ENCODE measurements around the gene GPATCH4. TPM values are rescaled to one million over a fixed set of nuclear protein-coding genes. Genes with fewer than 3 reads are reported as not detected.

The GPATCH4 gene
- total RNA-seq, 1 donor, result 24.2 TPM

DNA sequence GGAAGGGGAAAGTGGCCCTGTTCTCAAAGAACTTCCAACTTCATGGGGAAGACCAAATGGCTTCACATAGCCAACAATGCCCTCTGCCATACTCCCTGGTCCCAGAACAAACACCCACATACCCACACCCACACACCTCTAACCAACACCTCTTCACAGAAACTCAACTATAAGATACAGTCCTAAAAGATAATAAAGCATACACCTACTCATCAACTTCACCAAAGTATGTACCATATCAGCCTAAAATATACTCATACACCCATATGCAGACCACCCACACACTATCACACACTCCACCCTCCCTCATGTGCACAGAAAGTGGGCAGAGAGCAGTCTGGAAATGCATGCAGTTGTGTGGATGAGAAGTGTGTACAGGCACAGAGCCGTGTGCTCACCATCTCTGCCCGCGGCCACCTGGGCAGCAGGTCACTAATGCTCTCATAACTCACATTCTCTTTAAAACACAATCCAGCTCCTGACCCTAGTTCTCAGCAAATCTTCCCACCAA is 56.6 kb downstream of the GPATCH4 start:
- no peak for TF ChIP-seq CTCF (IDR thresholded peaks at IDR 0.05; ENCODE audit: insufficient read depth, low read depth, low read length)
- DNase-seq (ENCODE audit: low read depth), result no peak
- H3K4me3 ChIP-seq (ENCODE audit: low read depth, low read length), result no peak overlapping the region

Other genes with a start within 250 kb of the GPATCH4 start
- gene RHBG, start 232.3 kb downstream of the GPATCH4 start, total RNA-seq, result not detected in 2 replicates
- gene MEF2D, start 100.7 kb downstream of the GPATCH4 start, total RNA-seq, result 10.0 and 10.8 TPM in 2 replicates
- 20.9 and 24.2 TPM in 2 replicates for gene IQGAP3, start 28.9 kb downstream of the GPATCH4 start, total RNA-seq
- gene TTC24, start 21.8 kb downstream of the GPATCH4 start, total RNA-seq, result not detected in 2 replicates
- gene NAXE, start 9.7 kb downstream of the GPATCH4 start, total RNA-seq, result 67.8 and 74.4 TPM in 2 replicates
- gene HAPLN2, start 17.9 kb upstream of the GPATCH4 start, total RNA-seq, result not detected in 2 replicates
- gene BCAN, start 40.6 kb upstream of the GPATCH4 start, total RNA-seq, result not detected in 2 replicates
- 66.4 and 66.9 TPM in 2 replicates for gene NES, start 75.9 kb upstream of the GPATCH4 start, total RNA-seq
- 39.0 and 80.7 TPM in 2 replicates for gene CRABP2, start 104.1 kb upstream of the GPATCH4 start, total RNA-seq
- 9.0 and 12.5 TPM in 2 replicates for gene METTL25B, start 127.0 kb upstream of the GPATCH4 start, total RNA-seq
- gene ISG20L2, start 127.3 kb upstream of the GPATCH4 start, total RNA-seq, result 17.4 and 22.9 TPM in 2 replicates
- gene MRPL24, start 139.6 kb upstream of the GPATCH4 start, total RNA-seq, result 21.6 and 26.1 TPM in 2 replicates
- 196 and 197 TPM in 2 replicates for gene HDGF, start 150.2 kb upstream of the GPATCH4 start, total RNA-seq
- 19.0 TPM in 2 replicates for gene PRCC, start 166.1 kb upstream of the GPATCH4 start, total RNA-seq
- gene SH2D2A, start 215.4 kb upstream of the GPATCH4 start, total RNA-seq, result not detected in 2 replicates

Data from fibroblast of villous mesenchyme (primary cell).